HEK293 (cell line): ENCODE data around the gene NAPSA.

Experiments used
- HOXC10 ChIP-seq: sonication (generic); formaldehyde crosslinking; IDR thresholded peaks from 2 replicates; pipeline ENCODE4 v1.8.1; 2023; ENCODE audit warnings: mild to moderate bottlenecking, missing genetic modification reagents
- KLF8 ChIP-seq: fragments of 450-650 bp; formaldehyde crosslinking; IDR thresholded peaks from 2 replicates; pipeline ENCODE4 v1.5.1; 2016; ENCODE audit warnings: missing biosample characterization, missing genetic modification characterization
- OVOL3 ChIP-seq: fragments of 450-650 bp; formaldehyde crosslinking; IDR thresholded peaks from 2 replicates; pipeline ENCODE4 v1.5.1; 2016; ENCODE audit warnings: missing biosample characterization, missing genetic modification characterization
- PATZ1 ChIP-seq: fragments of 450-650 bp; formaldehyde crosslinking; IDR thresholded peaks from 2 replicates; pipeline ENCODE4 v1.5.1; 2016; ENCODE audit warnings: missing biosample characterization, missing genetic modification characterization
- PBX3 ChIP-seq: sonication (generic); formaldehyde crosslinking; IDR thresholded peaks from 2 replicates; pipeline ENCODE4 v1.8.1; 2022; ENCODE audit warnings: mild to moderate bottlenecking, moderate library complexity, missing genetic modification reagents
- SCRT1 ChIP-seq: fragments of 450-650 bp; formaldehyde crosslinking; IDR thresholded peaks from 2 replicates; pipeline ENCODE4 v1.5.1; 2016; ENCODE audit warnings: missing biosample characterization, missing genetic modification characterization, borderline replicate concordance
- SP2 ChIP-seq: fragments of 450-650 bp; formaldehyde crosslinking; IDR thresholded peaks from 2 replicates; pipeline ENCODE4 v1.5.1; 2016; ENCODE audit warnings: missing biosample characterization, missing genetic modification characterization
- SP3 ChIP-seq: fragments of 450-650 bp; formaldehyde crosslinking; IDR thresholded peaks from 2 replicates; pipeline ENCODE4 v1.5.1; 2016; ENCODE audit warnings: missing biosample characterization, missing genetic modification characterization
- ZBTB17 ChIP-seq: fragments of 450-650 bp; formaldehyde crosslinking; IDR thresholded peaks from 2 replicates; pipeline ENCODE4 v1.5.1; 2016; ENCODE audit warnings: missing biosample characterization, missing genetic modification characterization
- ZBTB6 ChIP-seq: fragments of 450-650 bp; formaldehyde crosslinking; IDR thresholded peaks from 2 replicates; pipeline ENCODE4 v1.5.1; 2017; ENCODE audit warnings: missing biosample characterization, missing genetic modification characterization
- ZFHX2 ChIP-seq: fragments of 450-650 bp; formaldehyde crosslinking; conservative IDR thresholded peaks from 2 replicates; pipeline ENCODE4 v1.5.1; 2016; ENCODE audit warnings: missing biosample characterization, missing genetic modification characterization
- ZFP3 ChIP-seq: fragments of 450-650 bp; formaldehyde crosslinking; IDR thresholded peaks from 2 replicates; pipeline ENCODE4 v1.5.1; 2016; ENCODE audit warnings: low read depth, missing biosample characterization, missing genetic modification characterization
- ZFP37 ChIP-seq: fragments of 450-650 bp; formaldehyde crosslinking; IDR thresholded peaks from 2 replicates; pipeline ENCODE4 v1.5.1; 2016; ENCODE audit warnings: missing biosample characterization, missing genetic modification characterization
- ZNF112 ChIP-seq: fragments of 450-650 bp; formaldehyde crosslinking; IDR thresholded peaks from 2 replicates; pipeline ENCODE4 v1.5.0; 2017; ENCODE audit warnings: missing biosample characterization, missing genetic modification characterization
- ZNF202 ChIP-seq: fragments of 450-650 bp; formaldehyde crosslinking; IDR thresholded peaks from 2 replicates; pipeline ENCODE4 v1.5.1; 2016; ENCODE audit warnings: missing biosample characterization, missing genetic modification characterization, borderline replicate concordance
- ZNF221 ChIP-seq: fragments of 450-650 bp; formaldehyde crosslinking; IDR thresholded peaks from 2 replicates; pipeline ENCODE4 v1.5.1; 2017; ENCODE audit warnings: missing biosample characterization, missing genetic modification characterization, borderline replicate concordance
- ZNF266 ChIP-seq: fragments of 450-650 bp; formaldehyde crosslinking; IDR thresholded peaks from 2 replicates; pipeline ENCODE4 v1.5.1; 2016; ENCODE audit warnings: missing biosample characterization, missing genetic modification characterization, low read depth
- ZNF354C ChIP-seq: fragments of 450-650 bp; formaldehyde crosslinking; IDR thresholded peaks from 2 replicates; pipeline ENCODE4 v1.5.1; 2016; ENCODE audit warnings: missing biosample characterization, missing genetic modification characterization, low read depth, borderline replicate concordance
- ZNF366 ChIP-seq: fragments of 450-650 bp; formaldehyde crosslinking; conservative IDR thresholded peaks from 2 replicates; pipeline ENCODE4 v1.5.1; 2016; ENCODE audit warnings: missing biosample characterization, missing genetic modification characterization
- ZNF398 ChIP-seq: fragments of 450-650 bp; formaldehyde crosslinking; IDR thresholded peaks from 2 replicates; pipeline ENCODE4 v1.5.1; 2017; ENCODE audit warnings: missing biosample characterization, missing genetic modification characterization
- ZNF423 ChIP-seq: fragments of 450-650 bp; formaldehyde crosslinking; IDR thresholded peaks from 2 replicates; pipeline ENCODE4 v1.5.1; 2016; ENCODE audit warnings: missing biosample characterization, missing genetic modification characterization
- ZNF560 ChIP-seq: fragments of 450-650 bp; formaldehyde crosslinking; IDR thresholded peaks from 2 replicates; pipeline ENCODE4 v1.5.1; 2017; ENCODE audit warnings: missing biosample characterization, missing genetic modification characterization, borderline replicate concordance
- ZNF561 ChIP-seq: fragments of 450-650 bp; IDR thresholded peaks from 2 replicates; pipeline ENCODE4 v1.5.1; 2018; ENCODE audit warnings: missing biosample characterization, missing genetic modification characterization, borderline replicate concordance
- ZNF600 ChIP-seq: fragments of 450-650 bp; formaldehyde crosslinking; IDR thresholded peaks from 2 replicates; pipeline ENCODE4 v1.5.1; 2016; ENCODE audit warnings: missing biosample characterization, missing genetic modification characterization
- ZNF621 ChIP-seq: fragments of 450-650 bp; formaldehyde crosslinking; IDR thresholded peaks from 2 replicates; pipeline ENCODE4 v1.5.1; 2017; ENCODE audit warnings: missing biosample characterization, missing genetic modification characterization
- ZNF626 ChIP-seq: fragments of 450-650 bp; sonication (Bioruptor Pico); formaldehyde crosslinking; IDR thresholded peaks from 2 replicates; pipeline ENCODE4 v1.5.1; 2018; ENCODE audit warnings: missing biosample characterization, missing genetic modification characterization, inconsistent platforms
- ZNF629 ChIP-seq: fragments of 450-650 bp; formaldehyde crosslinking; IDR thresholded peaks from 2 replicates; pipeline ENCODE4 v1.5.1; 2017; ENCODE audit warnings: missing biosample characterization, missing genetic modification characterization
- ZNF654 ChIP-seq: fragments of 450-650 bp; formaldehyde crosslinking; IDR thresholded peaks from 2 replicates; pipeline ENCODE4 v1.5.1; 2016; ENCODE audit warnings: low read depth, missing biosample characterization, missing genetic modification characterization
- ZNF658 ChIP-seq: fragments of 450-650 bp; formaldehyde crosslinking; IDR thresholded peaks from 2 replicates; pipeline ENCODE4; 2016; ENCODE audit warnings: missing biosample characterization, missing genetic modification characterization
- ZNF660 ChIP-seq: fragments of 450-650 bp; IDR thresholded peaks from 2 replicates; pipeline ENCODE4 v1.5.1; 2018; ENCODE audit warnings: missing biosample characterization, mild to moderate bottlenecking, missing genetic modification characterization
- ZNF670 ChIP-seq: fragments of 450-650 bp; formaldehyde crosslinking; IDR thresholded peaks from 2 replicates; pipeline ENCODE4 v1.5.1; 2016; ENCODE audit warnings: missing biosample characterization, missing genetic modification characterization, low read depth
- ZNF776 ChIP-seq: fragments of 450-650 bp; formaldehyde crosslinking; IDR thresholded peaks from 2 replicates; pipeline ENCODE4 v1.5.0; 2017; ENCODE audit warnings: missing biosample characterization, missing genetic modification characterization, borderline replicate concordance
- ZXDB ChIP-seq: fragments of 450-650 bp; formaldehyde crosslinking; IDR thresholded peaks from 2 replicates; pipeline ENCODE4 v1.5.1; 2016; ENCODE audit warnings: missing biosample characterization, missing genetic modification characterization
- TF ChIP-seq, protein P1 (sequence below): IDR thresholded peaks from 2 replicates; pipeline ENCODE4 v1.6.1; 2011; ENCODE audit warnings: mild to moderate bottlenecking, low read depth, low read length, borderline replicate concordance

NAPSA gene

DNA sequence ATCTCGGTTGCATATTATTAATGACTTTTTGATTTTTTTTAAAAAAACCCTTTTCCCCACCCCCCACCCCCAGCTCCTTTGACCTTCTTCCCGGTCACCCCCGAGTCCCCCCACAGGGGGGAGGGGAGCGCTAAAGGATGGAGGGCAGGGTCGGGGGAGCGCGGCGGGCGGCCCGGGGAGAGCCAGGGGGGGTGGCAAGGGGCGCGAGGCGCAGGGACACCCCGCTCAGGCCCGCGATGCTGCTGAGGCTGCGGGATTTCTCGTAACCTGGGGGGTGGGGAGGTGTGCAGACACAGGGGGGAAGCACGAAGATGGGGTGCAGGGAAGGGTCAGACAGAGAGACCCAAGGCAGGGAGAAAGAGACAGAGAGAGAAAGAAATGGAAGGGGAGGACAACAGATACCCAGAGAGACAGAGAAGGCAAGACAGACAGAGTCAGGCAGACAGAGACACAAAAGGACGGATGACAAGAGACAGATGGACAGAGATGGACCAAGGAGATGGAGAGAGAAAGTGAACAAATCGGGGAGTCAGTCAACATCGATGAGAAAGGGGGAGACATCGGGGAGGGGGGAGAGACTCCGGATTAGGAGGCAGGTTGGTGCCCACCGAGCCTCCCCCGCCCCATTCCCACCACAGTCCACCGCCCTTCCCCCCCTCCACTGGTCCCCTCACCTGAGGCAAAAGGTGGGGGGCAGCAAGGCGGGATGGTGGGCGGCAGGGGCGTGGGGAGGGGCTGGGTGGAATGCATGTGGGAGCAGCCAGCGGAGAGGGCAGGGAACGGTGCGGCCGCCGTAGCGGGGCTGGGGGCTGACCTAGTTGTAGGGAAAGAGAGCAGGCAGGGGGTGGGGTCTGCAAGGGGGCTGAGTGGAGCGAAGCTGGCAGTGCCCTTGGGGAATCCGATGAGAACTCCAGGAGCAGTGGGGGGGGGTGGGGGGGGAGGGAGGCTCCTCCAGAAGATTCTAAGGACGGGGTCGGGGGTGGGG is 50.4 kb downstream of the NAPSA start (continued):
- TF ChIP-seq ZFP37 (tag by site-specific recombination): no peak
- TF ChIP-seq ZNF560 (tag by site-specific recombination): no peak
- TF ChIP-seq ZNF561: no peak
- TF ChIP-seq ZNF629 (tag by site-specific recombination): no peak
- no peak for TF ChIP-seq ZXDB (tag by site-specific recombination)
- TF ChIP-seq ZNF202 (tag by site-specific recombination): no peak
- no peak for TF ChIP-seq ZNF600 (tag by site-specific recombination)
- TF ChIP-seq KLF8 (tag by site-specific recombination): peak; percentile 12; the same call in 1 of the 2 replicates
- TF ChIP-seq SCRT1: no peak
- TF ChIP-seq ZFHX2 (tag by site-specific recombination): peak; percentile 93
- peak; percentile 68 for TF ChIP-seq PATZ1 (tag by site-specific recombination)
- TF ChIP-seq ZNF626 (tag by site-specific recombination): no peak
- TF ChIP-seq ZNF423 (tag by site-specific recombination): no peak
- TF ChIP-seq ZNF776 (tag by site-specific recombination): no peak
- no peak for TF ChIP-seq ZNF670 (tag by site-specific recombination)
- no peak for TF ChIP-seq ZBTB6 (tag by site-specific recombination)
- TF ChIP-seq ZFP3 (tag by site-specific recombination): no peak
- no peak for TF ChIP-seq ZNF654 (tag by site-specific recombination)
- TF ChIP-seq SP2 (tag by site-specific recombination): peak; percentile 14; the same call in 1 of the 2 replicates
- TF ChIP-seq OVOL3: no peak
- TF ChIP-seq, protein P1, sequence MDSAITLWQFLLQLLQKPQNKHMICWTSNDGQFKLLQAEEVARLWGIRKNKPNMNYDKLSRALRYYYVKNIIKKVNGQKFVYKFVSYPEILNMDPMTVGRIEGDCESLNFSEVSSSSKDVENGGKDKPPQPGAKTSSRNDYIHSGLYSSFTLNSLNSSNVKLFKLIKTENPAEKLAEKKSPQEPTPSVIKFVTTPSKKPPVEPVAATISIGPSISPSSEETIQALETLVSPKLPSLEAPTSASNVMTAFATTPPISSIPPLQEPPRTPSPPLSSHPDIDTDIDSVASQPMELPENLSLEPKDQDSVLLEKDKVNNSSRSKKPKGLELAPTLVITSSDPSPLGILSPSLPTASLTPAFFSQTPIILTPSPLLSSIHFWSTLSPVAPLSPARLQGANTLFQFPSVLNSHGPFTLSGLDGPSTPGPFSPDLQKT: no peak
- no peak for TF ChIP-seq ZNF354C (tag by site-specific recombination)
- TF ChIP-seq ZNF398 (tag by site-specific recombination): peak; percentile 78
- no peak for TF ChIP-seq PBX3
- no peak for TF ChIP-seq ZNF658 (tag by site-specific recombination)
- TF ChIP-seq ZNF266 (tag by site-specific recombination): no peak
- no peak for TF ChIP-seq ZNF112
- TF ChIP-seq HOXC10 (CRISPR knock-in tag): no peak
- TF ChIP-seq ZNF366 (tag by site-specific recombination): peak; percentile 92
- TF ChIP-seq ZNF221 (tag by site-specific recombination): no peak
- no peak for TF ChIP-seq ZNF621
- TF ChIP-seq ZNF660 (tag by site-specific recombination): no peak
- peak; percentile 44; the same call in 1 of the 2 replicates for TF ChIP-seq SP3
- peak; percentile 74 for TF ChIP-seq ZBTB17 (tag by site-specific recombination)
